SU-DHL-6 (cell line): Measurements from ENCODE around the gene SEMA3D.

Experiments used
- H2AFZ ChIP-seq: fragments of 200-600 bp; sonication (generic); 2 replicates; pipeline ENCODE4 v1.6.1; 2014; ENCODE audit warnings: low read depth, mild to moderate bottlenecking, moderate library complexity, mixed read lengths, antibody characterized with exemption, low read length; ENCODE audit not compliant: severe bottlenecking
- H3F3A ChIP-seq: fragments of 200-600 bp; shearing (Covaris generic); 2 replicates; pipeline ENCODE4 v1.6.0; 2016; ENCODE audit warnings: antibody characterized with exemption, mild to moderate bottlenecking; ENCODE audit not compliant: insufficient read depth
- H3K27ac ChIP-seq: fragments of 200-600 bp; sonication (generic); 2 replicates; pipeline ENCODE4 v1.5.1; 2016; ENCODE audit warnings: low read depth, mild to moderate bottlenecking, low read length, moderate library complexity, mixed read lengths
- H3K27me3 ChIP-seq: fragments of 200-600 bp; sonication (generic), shearing (Covaris generic); 2 replicates; pipeline ENCODE4 v1.6.0; 2014; ENCODE audit warnings: mild to moderate bottlenecking, low read length
- H3K36me3 ChIP-seq: fragments of 200-600 bp; sonication (generic); 2 replicates; pipeline ENCODE4 v1.6.1; 2014; ENCODE audit warnings: mild to moderate bottlenecking, low read length, mixed read lengths
- H3K4me2 ChIP-seq: fragments of 300-600, 200-600 bp; shearing (Covaris generic), sonication (generic); 2 replicates; pipeline ENCODE4 v1.6.0; 2014; ENCODE audit warnings: low read length, low read depth, mild to moderate bottlenecking; ENCODE audit not compliant: poor library complexity, severe bottlenecking
- H3K4me3 ChIP-seq: fragments of 200-600 bp; sonication (generic); 2 replicates; pipeline ENCODE4 v1.5.1; 2014; ENCODE audit warnings: antibody characterized with exemption, low read length, mild to moderate bottlenecking, mixed read lengths; ENCODE audit not compliant: insufficient read depth, poor library complexity, severe bottlenecking
- H3K79me2 ChIP-seq: fragments of 200-600 bp; sonication (generic); 2 replicates; pipeline ENCODE4 v1.6.1; 2014; ENCODE audit warnings: mild to moderate bottlenecking, low read length, moderate library complexity; ENCODE audit not compliant: insufficient read depth
- H3K9ac ChIP-seq: fragments of 200-600 bp; sonication (generic); 2 replicates; pipeline ENCODE4 v1.7.0; 2014; ENCODE audit warnings: mild to moderate bottlenecking, low read length
- H3K9me2 ChIP-seq: fragments of 200-600 bp; sonication (generic); replicated peaks from 2 replicates; pipeline ENCODE4 v1.6.1; 2014; ENCODE audit warnings: low read length; ENCODE audit not compliant: insufficient read depth
- H3K9me3 ChIP-seq: fragments of 200-600 bp; sonication (generic); 2 replicates; pipeline ENCODE4 v1.6.1; 2014; ENCODE audit warnings: low read length, mixed read lengths; ENCODE audit not compliant: insufficient read depth
- H4K20me1 ChIP-seq: fragments of 200-600 bp; sonication (generic); 2 replicates; pipeline ENCODE4 v1.6.1; 2014; ENCODE audit warnings: low read depth, mild to moderate bottlenecking, antibody characterized with exemption, low read length, moderate library complexity, mixed read lengths
- EZH2phosphoT487 ChIP-seq: fragments of 200-600 bp; sonication (generic), shearing (Covaris generic); conservative IDR thresholded peaks from 2 replicates; pipeline ENCODE4 v1.6.1; 2018; ENCODE audit warnings: mild to moderate bottlenecking, antibody characterized with exemption, low read length, moderate library complexity, mixed read lengths
- TF ChIP-seq, protein P1 (sequence below): fragments of 200-600 bp; sonication (generic); IDR thresholded peaks from one replicate; pipeline ENCODE4 v1.5.1; 2017; ENCODE audit warnings: antibody characterized with exemption, mild to moderate bottlenecking, low read length, moderate library complexity; ENCODE audit not compliant: insufficient read depth, poor library complexity, severe bottlenecking

SEMA3D gene

DNA sequence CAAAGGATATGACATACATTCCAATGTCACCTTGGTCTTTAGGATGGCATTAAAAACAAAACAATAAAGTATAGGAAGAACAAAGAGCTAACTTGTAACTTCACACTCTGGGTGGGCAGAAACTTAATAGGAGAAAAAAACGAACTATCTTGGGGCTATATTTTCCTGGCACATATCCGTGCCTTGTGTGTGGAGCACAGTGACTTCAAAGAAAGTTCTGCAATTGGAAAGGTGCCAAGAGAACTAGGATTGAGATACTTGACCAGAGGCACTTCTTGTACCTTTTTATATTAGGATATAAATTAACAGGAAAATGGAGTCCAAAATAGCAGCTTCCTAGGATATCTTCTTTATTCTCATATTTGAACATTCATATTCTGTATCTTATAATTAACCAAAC is 148.4 kb downstream of the SEMA3D start:
- no peaks in the 10 kb centered on the region for H3F3A ChIP-seq
- no peaks in the 10 kb centered on the region for H3K9me3 ChIP-seq
- peaks cover 10% of the 10 kb centered on the region; the same call in 1 of the 2 replicates for H4K20me1 ChIP-seq
- H3K36me3 ChIP-seq: no peaks in the 10 kb centered on the region
- no peak overlapping the region for H2AFZ ChIP-seq
- no peak overlapping the region for H3K4me3 ChIP-seq
- TF ChIP-seq, protein P1, sequence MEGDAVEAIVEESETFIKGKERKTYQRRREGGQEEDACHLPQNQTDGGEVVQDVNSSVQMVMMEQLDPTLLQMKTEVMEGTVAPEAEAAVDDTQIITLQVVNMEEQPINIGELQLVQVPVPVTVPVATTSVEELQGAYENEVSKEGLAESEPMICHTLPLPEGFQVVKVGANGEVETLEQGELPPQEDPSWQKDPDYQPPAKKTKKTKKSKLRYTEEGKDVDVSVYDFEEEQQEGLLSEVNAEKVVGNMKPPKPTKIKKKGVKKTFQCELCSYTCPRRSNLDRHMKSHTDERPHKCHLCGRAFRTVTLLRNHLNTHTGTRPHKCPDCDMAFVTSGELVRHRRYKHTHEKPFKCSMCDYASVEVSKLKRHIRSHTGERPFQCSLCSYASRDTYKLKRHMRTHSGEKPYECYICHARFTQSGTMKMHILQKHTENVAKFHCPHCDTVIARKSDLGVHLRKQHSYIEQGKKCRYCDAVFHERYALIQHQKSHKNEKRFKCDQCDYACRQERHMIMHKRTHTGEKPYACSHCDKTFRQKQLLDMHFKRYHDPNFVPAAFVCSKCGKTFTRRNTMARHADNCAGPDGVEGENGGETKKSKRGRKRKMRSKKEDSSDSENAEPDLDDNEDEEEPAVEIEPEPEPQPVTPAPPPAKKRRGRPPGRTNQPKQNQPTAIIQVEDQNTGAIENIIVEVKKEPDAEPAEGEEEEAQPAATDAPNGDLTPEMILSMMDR: no peak
- no peak for TF ChIP-seq EZH2phosphoT487
- H3K9ac ChIP-seq: no peak overlapping the region
- no peak overlapping the region for H3K4me2 ChIP-seq
- no peaks in the 10 kb centered on the region for H3K9me2 ChIP-seq
- no peaks in the 10 kb centered on the region for H3K79me2 ChIP-seq
- H3K27ac ChIP-seq: no peak overlapping the region
- H3K27me3 ChIP-seq: peaks cover 4% of the 10 kb centered on the region; the same call in 1 of the 2 replicates

DNA sequence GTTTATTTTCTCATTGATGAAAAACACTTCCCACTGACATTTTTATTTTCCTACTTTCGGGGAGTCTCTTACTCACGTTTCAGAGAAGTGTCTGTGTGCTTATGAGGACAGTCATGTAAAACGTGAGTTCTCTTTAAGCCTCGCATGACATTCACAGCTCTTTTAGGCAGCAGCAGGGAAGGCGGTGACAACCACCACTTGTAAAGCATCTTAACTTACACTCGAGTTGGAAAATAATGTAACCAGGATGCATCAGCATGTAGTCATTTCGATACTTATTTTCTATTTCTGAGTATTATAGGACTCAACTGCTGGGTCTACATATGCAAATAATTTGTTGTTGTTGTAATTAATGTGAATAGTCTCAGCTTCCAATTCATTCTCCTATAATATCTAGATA is 153.6 kb downstream of the SEMA3D start:
- TF ChIP-seq, protein P1: no peak
- no peak for TF ChIP-seq EZH2phosphoT487
- Histone ChIP-seq H3F3A (no peaks in the 10 kb centered on the region), H3K9me2 (no peaks in the 10 kb centered on the region), H4K20me1 (peaks cover 10% of the 10 kb centered on the region; the same call in 1 of the 2 replicates), H2AFZ (no peak overlapping the region), H3K9me3 (no peaks in the 10 kb centered on the region), H3K27ac (no peak overlapping the region), H3K4me2 (no peak overlapping the region), H3K79me2 (no peaks in the 10 kb centered on the region), H3K27me3 (peaks cover 4% of the 10 kb centered on the region; the same call in 1 of the 2 replicates), H3K36me3 (no peaks in the 10 kb centered on the region), H3K4me3 (no peak overlapping the region), H3K9ac (no peak overlapping the region)

DNA sequence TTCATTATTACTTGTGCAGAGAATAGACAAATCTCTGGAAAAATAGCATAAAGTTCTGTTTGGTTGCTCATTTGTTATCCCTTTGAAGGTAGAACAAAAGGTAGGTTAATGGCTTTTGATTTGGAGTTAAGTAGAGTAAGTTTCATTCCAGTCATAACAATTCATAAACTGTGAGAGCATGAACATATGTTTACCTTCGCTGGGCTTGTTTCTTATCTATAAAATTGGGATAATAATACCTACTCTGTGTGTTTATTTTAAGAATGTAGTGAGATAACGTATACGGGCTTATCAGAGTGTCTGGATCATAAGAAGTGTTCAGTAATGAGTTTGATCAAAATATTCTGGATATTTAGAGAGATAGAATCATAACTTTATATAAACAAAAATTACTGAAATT is 155.4 kb downstream of the SEMA3D start:
- H3K9me2 ChIP-seq: no peaks in the 10 kb centered on the region
- H3K4me2 ChIP-seq: no peak overlapping the region
- H3K79me2 ChIP-seq: no peaks in the 10 kb centered on the region
- peaks cover 4% of the 10 kb centered on the region; the same call in 1 of the 2 replicates for H3K27me3 ChIP-seq
- H2AFZ ChIP-seq: no peak overlapping the region
- H3K36me3 ChIP-seq: no peaks in the 10 kb centered on the region
- H3K27ac ChIP-seq: no peak overlapping the region
- no peaks in the 10 kb centered on the region for H3F3A ChIP-seq
- TF ChIP-seq, protein P1: no peak
- TF ChIP-seq EZH2phosphoT487: no peak
- H3K4me3 ChIP-seq: no peak overlapping the region
- H3K9ac ChIP-seq: no peak overlapping the region
- H3K9me3 ChIP-seq: no peaks in the 10 kb centered on the region
- peaks cover 9% of the 10 kb centered on the region; the same call in 1 of the 2 replicates for H4K20me1 ChIP-seq
